ENCODE data around the gene TM4SF5. TPM values are rescaled to one million over a fixed set of nuclear protein-coding genes. Genes with fewer than 3 reads are reported as not detected.

TM4SF5 gene
- total RNA-seq, 4 donors from 2014 or later = not detected

DNA sequence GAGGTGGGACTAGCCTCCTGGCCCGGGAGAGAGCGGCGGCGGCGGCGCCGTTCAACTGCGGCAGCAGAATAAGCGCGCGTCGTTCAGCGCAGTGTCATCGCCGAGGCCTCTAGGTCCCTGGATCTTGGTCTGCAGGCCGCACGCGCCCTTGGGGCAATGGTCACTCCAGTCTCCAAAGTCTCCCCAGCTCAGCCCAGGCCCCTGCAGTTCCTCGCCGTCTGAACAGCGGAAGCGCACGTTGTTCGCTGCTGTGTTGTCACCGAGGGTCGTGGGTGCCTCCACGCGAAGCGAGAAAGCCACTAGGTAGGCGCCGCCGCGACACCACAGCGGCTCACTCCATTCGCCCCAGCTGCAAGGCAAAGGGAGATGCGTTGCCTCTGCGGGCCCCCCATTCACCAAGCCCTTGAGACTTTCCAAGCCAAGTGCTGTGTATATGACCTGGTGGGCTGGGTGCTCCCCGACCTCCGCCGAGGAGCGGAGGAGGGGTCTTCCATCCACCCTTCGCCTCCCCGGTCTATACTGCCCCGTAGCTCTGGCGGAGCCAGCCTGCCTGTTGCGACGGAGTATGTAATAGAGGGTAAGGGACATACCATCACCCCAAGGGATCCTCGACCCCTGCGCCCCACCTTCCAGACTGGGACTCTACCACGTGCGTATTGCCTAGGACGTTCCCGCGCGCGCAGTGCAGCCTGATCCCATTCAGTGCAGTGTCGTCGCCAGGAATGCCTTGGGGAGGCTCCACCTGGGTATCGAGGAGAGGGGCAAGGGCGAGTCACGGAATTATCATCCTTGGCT, 13.8 kb downstream of the TM4SF5 start:
- TF ChIP-seq CTCF (IDR thresholded peaks at IDR 0.05; ENCODE audit: low read depth) = no peak

DNA sequence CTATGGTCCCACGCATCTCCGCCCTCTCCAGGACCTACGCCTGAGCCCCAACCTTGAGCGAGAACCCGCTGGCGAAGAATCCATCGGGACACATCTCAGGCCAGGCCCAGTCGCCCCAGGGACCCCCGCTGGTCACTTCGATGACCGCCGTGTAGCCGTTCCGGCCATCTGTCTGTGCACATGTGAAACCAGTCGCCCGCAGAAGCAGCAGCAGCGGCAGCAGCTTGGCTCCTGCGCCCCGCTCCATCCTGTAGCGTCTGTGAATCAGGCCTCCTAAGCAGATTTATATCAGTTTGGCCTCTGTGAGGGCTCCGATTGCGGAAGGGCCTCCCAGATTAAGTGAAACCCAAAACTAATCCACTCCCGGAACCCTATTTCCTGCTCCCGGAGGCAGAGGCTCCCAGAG, 14.4 kb downstream of the TM4SF5 start, which contains the start of gene VMO1:
VMO1 (minus strand) TSS at position 259 of the 406 bp plus-strand sequence; CDS start at position 247, 12 bp downstream.
- TF ChIP-seq CTCF (IDR thresholded peaks at IDR 0.05; ENCODE audit: low read depth) = no peak

- no peak for TF ChIP-seq CTCF (IDR thresholded peaks at IDR 0.05; ENCODE audit: low read depth)
These were observed 14.8 kb downstream of the TM4SF5 start for GRCh38 chr17:4786516-4786915.

GRCh38 chr17:4788159-4788806, 16.6 kb downstream of the TM4SF5 start:
- no peak for TF ChIP-seq CTCF (IDR thresholded peaks at IDR 0.05; ENCODE audit: low read depth)

- TF ChIP-seq CTCF (IDR thresholded peaks at IDR 0.05; ENCODE audit: low read depth) = no peak
These were observed 17.4 kb downstream of the TM4SF5 start, which contains the start of gene GLTPD2 for GRCh38 chr17:4788807-4789700. TSS of gene GLTPD2 (plus strand) at chr17:4788964. CDS start at chr17:4789012, 48 bp downstream.

DNA sequence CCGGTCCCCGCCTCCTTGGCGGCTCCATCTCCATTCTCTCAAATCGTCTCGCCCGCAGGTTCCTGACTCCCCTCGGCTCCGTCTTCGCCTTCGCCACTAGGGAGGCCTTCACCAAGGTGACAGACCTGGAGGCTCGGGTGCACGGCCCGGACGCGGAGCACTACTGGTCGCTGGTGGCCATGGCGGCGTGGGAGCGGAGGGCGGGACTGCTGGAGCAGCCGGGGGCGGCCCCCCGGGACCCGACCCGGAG, 17.9 kb downstream of the TM4SF5 start:
- TF ChIP-seq CTCF (IDR thresholded peaks at IDR 0.05; ENCODE audit: low read depth) = no peak

Data from subcutaneous adipose tissue (tissue), 4 donors.